Subcutaneous abdominal adipose tissue (tissue), 5 donors: ENCODE data around the gene SNX12.

ENCODE experiments used
- H3K27ac ChIP-seq: one replicate; pipeline ENCODE4 v1.7.0; 2013; ENCODE audit warnings: low read depth, mild to moderate bottlenecking, inconsistent platforms, low read length, moderate library complexity
- H3K27me3 ChIP-seq, 5 donors: one replicate each; pipeline ENCODE4 v1.7.0; 2013; ENCODE audit warnings: low read length in 5 of 5, inconsistent platforms in 1 of 5; ENCODE audit not compliant: control insufficient read depth in 5 of 5, insufficient read depth in 4 of 5
- H3K36me3 ChIP-seq, 5 donors: one replicate each; pipeline ENCODE4 v1.7.0; 2013; ENCODE audit warnings: low read length in 5 of 5; ENCODE audit not compliant: control insufficient read depth in 5 of 5, insufficient read depth in 5 of 5
- H3K4me1 ChIP-seq, 5 donors: one replicate each; pipeline ENCODE4 v1.7.0; 2013; ENCODE audit warnings: low read length in 5 of 5, mild to moderate bottlenecking in 3 of 5, moderate library complexity in 1 of 5; ENCODE audit not compliant: control insufficient read depth in 5 of 5, insufficient read depth in 5 of 5
- H3K4me3 ChIP-seq, 5 donors: one replicate each; pipeline ENCODE4 v1.7.0; 2013; ENCODE audit warnings: low read length in 5 of 5, low read depth in 1 of 5
- H3K9ac ChIP-seq, 5 donors: one replicate each; pipeline ENCODE4 v1.7.0; 2013; ENCODE audit warnings: low read length in 5 of 5, mild to moderate bottlenecking in 4 of 5, moderate library complexity in 3 of 5
- H3K9me3 ChIP-seq, 5 donors: one replicate each; pipeline ENCODE4 v1.7.0; 2013; ENCODE audit warnings: low read length in 5 of 5; ENCODE audit not compliant: control insufficient read depth in 5 of 5
- donor health status: healthy.
- donor health status: healthy.
- donor health status: healthy.
- donor health status: healthy.
- donor health status: healthy.

SNX12 gene

GRCh38 chrX:71095033-71095432 lies 26.9 kb upstream of the SNX12 start:
- Histone ChIP-seq H3K27me3 (peaks cover 0 to 8% (median 4%) of the 10 kb centered on the region in 5 donors), H3K9me3 (no peaks in the 10 kb centered on the region), H3K36me3 (no peaks in the 10 kb centered on the region), H3K27ac (no peak overlapping the region), H3K9ac (peak overlapping the region in 4 of 5 donors; percentile 26 to 71 (median 64)), H3K4me3 (peak overlapping the region; percentile 59 to 84 (median 75)), H3K4me1 (peaks cover 0 to 33% (median 24%) of the 10 kb centered on the region in 5 donors)

- Histone ChIP-seq H3K36me3 (no peaks in the 10 kb centered on the region), H3K9ac (no peak overlapping the region), H3K4me1 (peaks cover 0 to 9% (median 6%) of the 10 kb centered on the region in 5 donors), H3K27ac (no peak overlapping the region), H3K9me3 (no peaks in the 10 kb centered on the region), H3K4me3 (no peak overlapping the region), H3K27me3 (peaks cover 0 to 7% (median 2%) of the 10 kb centered on the region in 5 donors)
Observed at GRCh38 chrX:71091263-71091662, 23.1 kb upstream of the SNX12 start.

- Histone ChIP-seq H3K27ac (no peak overlapping the region), H3K4me3 (no peak overlapping the region), H3K27me3 (peaks cover 0 to 8% (median 0%) of the 10 kb centered on the region in 5 donors), H3K36me3 (no peaks in the 10 kb centered on the region), H3K4me1 (no peaks in the 10 kb centered on the region), H3K9ac (no peak overlapping the region), H3K9me3 (no peaks in the 10 kb centered on the region)
Observed at GRCh38 chrX:71085900-71086299, 17.8 kb upstream of the SNX12 start.

- Histone ChIP-seq H3K4me1 (no peaks in the 10 kb centered on the region), H3K27ac (no peak overlapping the region), H3K36me3 (no peaks in the 10 kb centered on the region), H3K9ac (no peak overlapping the region), H3K4me3 (no peak overlapping the region), H3K9me3 (no peaks in the 10 kb centered on the region), H3K27me3 (peaks cover 0 to 5% (median 0%) of the 10 kb centered on the region in 5 donors)
Observed at GRCh38 chrX:71082822-71083221, 14.7 kb upstream of the SNX12 start.

- Histone ChIP-seq H3K4me3 (no peak overlapping the region), H3K27ac (no peak overlapping the region), H3K9ac (no peak overlapping the region), H3K36me3 (no peaks in the 10 kb centered on the region), H3K27me3 (peaks cover 0 to 5% (median 0%) of the 10 kb centered on the region in 5 donors), H3K4me1 (no peaks in the 10 kb centered on the region), H3K9me3 (no peaks in the 10 kb centered on the region)
Observed at GRCh38 chrX:71082124-71082647, 14.1 kb upstream of the SNX12 start.

GRCh38 chrX:71081330-71082123 lies 13.4 kb upstream of the SNX12 start:
- Histone ChIP-seq H3K9me3 (peaks cover 0 to 3% (median 0%) of the 10 kb centered on the region in 5 donors), H3K4me3 (no peak overlapping the region), H3K27me3 (peaks cover 0 to 7% (median 0%) of the 10 kb centered on the region in 5 donors), H3K36me3 (no peaks in the 10 kb centered on the region), H3K9ac (no peak overlapping the region), H3K27ac (no peak overlapping the region), H3K4me1 (no peaks in the 10 kb centered on the region)

DNA sequence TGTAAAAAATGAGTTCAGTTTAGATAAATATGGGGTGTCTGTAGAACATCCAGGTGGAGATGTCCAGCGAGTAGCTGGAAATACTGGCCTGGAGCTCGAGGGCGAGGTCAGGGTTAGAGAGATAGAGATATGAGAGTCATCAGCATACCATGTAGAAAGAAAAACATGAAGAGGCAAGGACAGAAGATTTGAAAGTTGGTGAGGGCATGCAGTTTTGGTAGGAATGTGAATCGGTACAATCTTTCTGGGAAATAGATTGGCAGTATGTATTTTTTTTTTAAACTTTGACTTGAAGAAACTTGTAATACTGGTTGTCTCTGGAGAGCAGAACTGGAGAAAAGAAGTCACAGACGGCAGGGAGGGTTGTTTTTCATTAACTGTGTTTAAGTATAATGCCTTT lies 2.4 kb upstream of the SNX12 start:
- H3K9ac ChIP-seq: no peak overlapping the region
- H3K36me3 ChIP-seq: no peaks in the 10 kb centered on the region
- peaks cover 2 to 13% (median 8%) of the 10 kb centered on the region in 5 donors for H3K4me1 ChIP-seq
- peaks cover 0 to 2% (median 0%) of the 10 kb centered on the region in 5 donors for H3K9me3 ChIP-seq
- H3K27ac ChIP-seq: no peak overlapping the region
- H3K4me3 ChIP-seq: no peak overlapping the region
- peaks cover 0 to 4% (median 0%) of the 10 kb centered on the region in 5 donors for H3K27me3 ChIP-seq

GRCh38 chrX:71067712-71068043 lies 456 bp downstream of the SNX12 start:
- H3K27me3 ChIP-seq: no peaks in the 10 kb centered on the region
- H3K27ac ChIP-seq: peak overlapping the region; percentile 60
- H3K4me3 ChIP-seq: peak overlapping the region; percentile 73 to 86 (median 75)
- peaks cover 0 to 2% (median 0%) of the 10 kb centered on the region in 5 donors for H3K9me3 ChIP-seq
- H3K36me3 ChIP-seq: peaks cover 0 to under 1% (median 0%) of the 10 kb centered on the region in 5 donors
- H3K9ac ChIP-seq: peak overlapping the region in 4 of 5 donors; percentile 65 to 79 (median 69)
- peaks cover 2 to 13% (median 8%) of the 10 kb centered on the region in 5 donors for H3K4me1 ChIP-seq

DNA sequence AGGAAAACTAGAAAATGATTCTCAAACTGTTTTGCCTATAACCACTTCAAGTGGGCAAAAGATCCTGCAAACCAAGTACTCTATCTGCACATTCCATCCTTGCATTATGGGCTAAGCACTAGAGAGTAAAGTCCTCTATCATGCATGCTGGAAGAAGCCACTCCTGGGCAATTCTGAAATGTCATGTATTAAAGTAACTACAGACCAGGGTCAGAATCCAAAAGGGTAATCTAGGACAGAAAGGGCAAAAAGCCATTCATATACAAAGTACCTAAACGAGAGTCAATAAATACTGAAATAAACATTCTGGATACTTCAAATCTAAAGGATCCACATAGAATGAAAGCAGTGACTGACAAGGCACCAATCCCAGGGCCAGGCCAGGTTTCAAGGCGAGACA lies 1.0 kb downstream of the SNX12 start:
- Histone ChIP-seq H3K27ac (peak overlapping the region; percentile 60), H3K9ac (peak overlapping the region in 3 of 5 donors; percentile 66 to 79 (median 72)), H3K4me3 (peak overlapping the region; percentile 73 to 86 (median 75)), H3K36me3 (peaks cover 0 to 3% (median 0%) of the 10 kb centered on the region in 5 donors), H3K9me3 (peaks cover 0 to 2% (median 0%) of the 10 kb centered on the region in 5 donors), H3K27me3 (no peaks in the 10 kb centered on the region), H3K4me1 (peaks cover 2 to 13% (median 8%) of the 10 kb centered on the region in 5 donors)

GRCh38 chrX:71060127-71060526 lies 8.0 kb downstream of the SNX12 start:
- no peaks in the 10 kb centered on the region for H3K9me3 ChIP-seq
- H3K27me3 ChIP-seq: peaks cover 0 to 15% (median 3%) of the 10 kb centered on the region in 5 donors
- H3K27ac ChIP-seq: no peak overlapping the region
- peaks cover 0 to 4% (median 2%) of the 10 kb centered on the region in 5 donors for H3K4me1 ChIP-seq
- H3K9ac ChIP-seq: no peak overlapping the region
- H3K4me3 ChIP-seq: no peak overlapping the region
- peaks cover 0 to 29% (median 18%) of the 10 kb centered on the region in 5 donors for H3K36me3 ChIP-seq
